ENCODE results near the gene ZYG11A. TPM values are rescaled to one million over a fixed set of nuclear protein-coding genes. Genes with fewer than 3 reads are reported as not detected.

The ZYG11A gene
- total RNA-seq, 1 donor from 2014 or later: 0.62 TPM

DNA sequence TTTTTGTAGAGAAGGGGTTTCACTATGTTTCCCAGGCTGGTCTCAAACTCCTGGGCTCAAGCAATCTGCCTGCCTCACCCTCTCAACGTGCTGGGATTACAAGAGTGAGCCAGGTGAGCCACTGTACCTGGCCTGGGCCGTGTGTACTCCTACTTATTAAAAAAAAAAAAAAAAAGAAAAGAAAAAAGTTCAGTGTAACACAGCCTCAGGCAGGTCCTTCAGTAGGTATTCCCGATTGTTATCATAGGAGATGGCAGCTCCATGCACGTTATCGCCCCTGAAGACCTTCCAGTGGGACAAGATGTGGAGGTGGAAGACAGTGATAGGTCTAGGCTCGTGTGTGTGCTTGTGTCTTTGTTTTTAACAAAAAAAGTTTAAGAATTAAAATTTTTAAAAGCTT lies 75.6 kb downstream of the ZYG11A start:
- no peak for DNase-seq

DNA sequence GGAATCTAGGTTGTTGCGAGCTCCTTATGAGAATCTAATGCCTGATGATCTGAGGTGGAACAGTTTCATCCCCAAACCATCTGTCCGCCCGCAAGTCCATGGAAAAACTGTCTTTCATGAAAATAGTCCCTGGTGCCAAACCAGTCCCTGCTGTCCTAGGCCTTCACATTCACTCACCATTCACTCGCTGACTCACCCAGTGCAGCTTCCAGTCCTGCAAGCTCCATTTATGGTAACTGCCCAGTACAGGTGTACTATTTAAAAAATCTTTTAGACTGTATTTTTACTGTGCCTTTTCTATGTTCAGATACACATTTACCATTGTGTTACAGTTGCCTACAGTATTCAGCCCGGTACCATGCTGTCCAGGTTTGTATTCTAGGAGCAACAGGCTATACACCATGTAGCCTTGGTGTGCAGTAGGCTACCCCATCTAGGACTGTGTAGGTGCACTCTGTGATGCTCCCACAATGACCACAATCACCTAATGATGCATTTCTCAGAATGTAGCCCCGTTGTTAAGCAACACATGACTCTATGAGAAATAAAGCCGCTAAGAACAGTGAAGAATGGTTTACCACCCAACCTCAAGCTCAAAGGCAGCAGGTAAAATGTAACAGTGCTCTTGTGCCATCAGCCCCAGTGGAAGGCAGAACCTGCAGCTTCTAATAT lies 76.6 kb downstream of the ZYG11A start:
- no peak for DNase-seq

DNA sequence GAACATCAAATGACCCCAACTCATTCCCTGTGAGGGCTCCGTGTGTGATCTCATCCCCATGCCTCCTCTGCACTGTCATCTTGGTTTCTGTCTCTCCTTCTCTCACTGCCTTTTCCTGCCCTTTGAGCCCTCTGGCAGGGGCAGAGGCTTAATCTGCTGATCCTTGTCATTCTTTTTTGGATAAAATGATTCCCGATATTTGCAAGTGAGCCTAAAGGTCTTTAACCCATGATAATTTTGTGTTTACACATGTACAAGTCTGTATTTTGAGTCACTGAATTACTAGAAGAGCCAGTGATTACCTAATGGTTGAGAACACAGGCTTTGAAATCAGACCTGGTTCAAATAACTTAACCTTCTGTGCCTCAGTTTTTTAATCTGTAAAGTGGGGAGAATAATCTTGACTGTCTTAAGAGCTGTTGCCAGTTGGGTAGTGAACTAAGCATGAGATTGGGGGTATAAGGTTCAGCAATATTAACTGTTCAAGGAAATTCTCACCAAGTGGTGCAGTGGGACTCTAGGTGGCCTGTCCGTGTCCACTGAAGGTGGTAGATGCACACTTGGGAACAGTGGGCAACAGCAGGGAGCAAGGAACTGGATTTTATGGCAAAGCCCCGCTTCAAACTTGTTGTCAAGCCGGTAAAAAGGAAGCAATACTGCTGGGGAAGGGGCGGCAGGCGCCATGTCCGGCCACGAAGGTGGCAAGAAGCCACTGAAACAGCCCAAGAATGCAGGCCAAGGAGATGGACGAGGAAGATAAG lies 77.3 kb downstream of the ZYG11A start:
- no peak for DNase-seq

DNA sequence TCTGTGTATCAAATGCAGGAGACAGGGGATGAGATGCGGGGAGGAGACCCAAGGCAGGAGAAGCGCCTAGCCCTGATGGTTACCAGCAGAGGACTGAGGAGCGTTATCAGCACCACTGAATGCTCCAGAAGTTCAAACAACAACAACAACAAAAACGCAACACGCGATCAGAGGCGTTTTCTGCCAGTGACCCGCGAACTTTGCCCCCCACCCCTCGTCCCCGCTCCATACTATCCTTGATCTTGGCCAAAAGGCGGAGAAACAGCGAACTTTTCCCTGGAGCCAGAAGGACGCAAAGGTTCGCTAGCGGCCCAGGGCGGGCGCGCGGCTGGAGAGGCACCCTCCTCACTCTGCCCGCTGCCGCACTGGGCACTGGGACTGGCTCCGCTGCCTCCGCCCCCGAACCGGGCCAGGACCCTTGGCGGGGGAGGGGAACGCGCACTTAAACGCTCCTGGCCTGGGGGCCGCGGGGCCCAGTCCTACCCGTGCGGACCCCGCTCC lies 78.3 kb downstream of the ZYG11A start:
- peak; percentile 13 for DNase-seq

DNA sequence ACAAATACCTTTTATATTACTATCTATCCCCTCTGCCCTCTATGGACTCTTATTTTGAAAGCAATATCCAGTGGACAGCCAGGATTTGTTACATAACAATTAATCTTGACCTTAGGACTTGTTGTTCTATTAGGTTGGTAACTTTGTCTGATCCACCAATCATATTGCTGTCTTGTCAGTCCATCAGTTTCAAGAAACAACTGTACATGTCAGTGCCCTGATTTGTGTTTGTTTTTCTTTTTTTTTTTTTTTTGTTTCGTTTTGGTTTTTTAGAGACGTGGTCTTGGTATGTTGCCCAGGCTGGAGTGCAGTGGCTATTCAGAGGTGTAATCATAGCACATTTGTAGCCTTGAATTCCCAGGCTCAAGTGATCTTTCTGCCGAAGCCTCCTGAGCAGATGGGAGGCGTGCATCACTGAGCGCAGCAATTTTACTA lies 83.0 kb downstream of the ZYG11A start:
- no peak for DNase-seq

DNA sequence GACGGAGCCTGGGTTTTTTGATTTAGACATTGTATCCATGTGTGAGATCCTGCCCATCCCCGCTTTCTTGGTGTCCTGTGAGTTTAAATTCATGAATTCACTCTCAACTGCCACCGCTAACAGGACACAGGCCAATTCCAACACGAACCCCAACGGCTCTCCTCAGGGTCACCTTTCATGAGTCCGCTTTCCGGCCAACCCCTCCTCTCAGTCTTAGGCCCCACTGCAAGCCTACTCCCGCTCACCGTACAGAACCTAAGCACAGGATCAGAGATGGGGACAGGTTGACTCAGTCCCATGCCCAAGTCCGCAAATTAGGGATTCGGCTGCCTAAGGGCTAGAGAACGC lies 84.3 kb downstream of the ZYG11A start:
- no peak for DNase-seq

DNA sequence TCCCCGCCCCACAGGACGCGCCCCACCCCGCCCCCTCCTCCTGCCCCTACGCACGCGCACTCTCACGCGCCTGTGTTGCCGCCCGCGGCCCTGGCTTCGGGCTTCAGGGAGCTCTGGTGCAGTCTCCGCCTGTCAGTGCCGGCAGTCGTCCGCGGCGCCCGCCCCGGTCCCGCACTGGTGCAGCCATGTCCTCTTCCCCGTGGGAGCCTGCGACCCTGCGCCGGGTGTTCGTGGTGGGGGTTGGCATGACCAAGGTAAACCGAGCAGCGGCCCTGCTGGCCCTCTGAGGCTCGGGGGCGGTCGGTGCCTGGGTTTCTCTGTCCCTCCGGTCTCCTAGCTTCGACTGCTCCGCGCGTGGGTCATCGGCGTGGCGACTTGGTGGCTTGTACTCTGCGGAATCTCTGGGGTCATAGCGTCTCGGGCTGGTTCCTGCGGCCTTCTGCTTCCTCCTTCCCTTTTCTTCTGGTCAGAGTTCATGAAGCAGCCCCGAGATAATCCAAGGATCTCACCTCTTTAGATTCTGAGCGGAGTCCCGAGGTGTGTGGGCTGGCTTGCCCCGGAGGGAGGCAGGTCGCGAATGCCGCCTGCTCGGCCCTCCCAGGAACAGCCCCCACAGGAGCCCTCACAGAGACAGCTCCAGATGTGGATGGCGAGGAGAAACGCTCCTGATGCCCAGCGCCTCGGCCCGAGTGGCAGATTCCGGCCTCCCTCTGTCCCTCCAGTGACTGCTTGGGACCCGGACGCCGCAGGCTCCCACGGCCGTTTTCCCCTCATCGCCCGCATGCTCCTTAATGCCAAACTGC lies 84.9 kb downstream of the ZYG11A start, which contains the start of gene SCP2:
TSS of gene SCP2 (plus strand) at position 65 of the 803 bp plus-strand sequence. CDS start at position 186, 121 bp downstream.
- DNase-seq: peak; percentile 88

DNA sequence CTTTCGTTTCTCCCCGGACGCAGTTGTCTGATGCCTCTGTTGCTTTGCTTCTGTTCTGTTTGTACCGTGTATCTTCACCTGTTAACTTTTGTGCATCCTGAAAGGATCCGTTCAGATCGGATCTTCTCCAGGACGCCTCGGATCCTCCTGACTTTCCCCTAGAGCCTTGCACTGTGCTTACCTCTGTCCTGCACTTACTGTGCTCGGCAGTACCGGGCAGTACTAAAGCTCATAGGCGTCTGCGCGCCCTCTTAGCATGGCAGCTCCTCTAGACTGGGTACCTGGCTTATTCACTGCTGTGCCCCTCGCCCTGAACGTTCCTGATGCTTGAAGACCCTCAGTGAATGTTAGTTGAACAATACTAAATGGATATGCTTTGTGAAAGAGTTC lies 85.5 kb downstream of the ZYG11A start:
- DNase-seq: no peak

DNA sequence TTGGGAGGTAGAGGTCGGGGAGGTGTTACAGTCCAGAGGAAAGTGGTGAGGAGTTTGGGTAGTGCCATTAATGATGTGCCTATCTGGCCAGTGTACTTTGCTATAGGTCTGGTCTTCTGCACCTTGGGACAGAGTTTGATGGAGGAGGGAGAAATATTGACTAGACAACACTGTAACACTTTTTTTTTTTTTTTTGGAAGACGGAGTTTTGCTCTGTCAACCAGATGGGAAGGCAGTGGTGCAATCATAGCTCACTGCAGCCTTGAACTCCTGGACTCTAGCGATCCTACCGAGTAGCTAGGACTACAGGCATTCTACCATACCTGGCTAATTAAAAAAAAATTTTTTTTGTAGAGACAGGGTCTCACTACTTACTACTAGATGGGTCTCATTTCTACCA lies 86.5 kb downstream of the ZYG11A start:
- no peak for DNase-seq

DNA sequence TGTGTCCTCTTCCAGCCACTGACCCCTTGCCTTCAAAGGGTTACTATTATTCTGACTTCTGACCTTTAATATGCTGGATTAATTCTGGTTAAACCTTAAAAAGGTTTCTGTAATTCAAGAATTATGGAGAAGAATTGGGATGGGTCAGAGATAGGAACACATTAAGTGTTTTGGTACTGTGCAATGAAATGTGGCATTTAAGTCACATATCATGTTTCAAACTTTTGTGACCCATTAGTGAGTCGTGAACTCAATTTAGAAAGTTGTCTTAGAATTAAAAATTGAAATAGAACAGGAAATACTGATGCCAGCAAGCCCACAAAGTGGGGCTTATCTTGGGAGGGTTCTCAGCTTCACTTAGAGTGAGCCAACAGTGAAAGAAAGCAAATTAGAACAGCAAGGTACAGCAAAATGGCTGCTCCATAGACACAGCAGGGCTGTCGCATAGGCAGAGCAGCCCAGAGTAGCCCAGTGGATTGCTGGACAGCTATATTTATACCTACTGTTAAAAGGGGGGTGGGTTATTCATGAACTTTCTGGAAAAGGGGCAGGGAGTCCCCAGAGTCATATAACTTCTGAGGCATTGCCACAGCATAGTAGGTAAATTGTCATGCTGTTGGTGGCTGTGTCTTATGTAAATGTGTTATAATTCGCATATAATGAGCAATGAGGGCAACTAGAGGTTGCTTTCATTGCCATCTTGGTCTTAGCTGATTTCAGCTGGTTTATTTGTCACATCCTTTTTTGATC lies 95.0 kb downstream of the ZYG11A start:
- DNase-seq: no peak

DNA sequence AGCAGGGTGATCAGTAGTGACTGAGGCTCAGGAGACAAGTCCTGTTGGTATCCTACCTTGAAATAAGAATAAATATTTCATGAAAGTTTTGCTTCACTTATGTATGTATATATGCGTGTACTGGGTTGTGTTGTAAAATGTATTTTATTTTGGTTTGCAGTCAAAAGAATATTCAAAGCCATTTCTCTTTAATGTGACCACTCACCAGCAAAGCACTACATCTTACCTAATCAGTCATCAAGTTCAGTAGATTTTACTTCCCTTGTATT lies 95.6 kb downstream of the ZYG11A start:
- no peak for DNase-seq

DNA sequence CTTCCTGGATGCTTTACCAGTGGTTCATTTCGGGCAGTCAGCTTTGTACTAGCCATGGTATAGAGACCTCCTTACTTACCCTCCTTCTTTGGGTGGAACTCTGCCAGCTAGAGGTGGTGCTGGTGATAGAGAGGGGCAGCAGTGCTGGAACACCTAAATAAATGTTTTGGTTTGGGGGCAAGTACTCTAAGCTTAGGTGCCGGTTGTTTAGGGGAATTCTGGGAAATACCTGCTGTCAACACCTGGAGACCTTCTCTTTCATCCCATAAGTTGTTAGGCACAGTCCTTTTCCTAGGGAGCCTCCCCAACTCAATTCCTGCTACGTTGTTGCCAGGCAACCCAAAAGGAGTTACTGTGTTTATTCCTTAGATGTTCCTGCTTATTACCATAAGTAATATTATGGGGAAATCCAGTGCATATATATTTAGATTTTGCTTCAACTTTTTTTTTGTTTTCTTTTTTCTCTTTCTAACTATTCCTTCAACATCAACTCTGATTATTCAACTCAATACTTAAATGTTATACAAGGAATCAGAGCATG lies 101.4 kb downstream of the ZYG11A start:
- no peak for DNase-seq

DNA sequence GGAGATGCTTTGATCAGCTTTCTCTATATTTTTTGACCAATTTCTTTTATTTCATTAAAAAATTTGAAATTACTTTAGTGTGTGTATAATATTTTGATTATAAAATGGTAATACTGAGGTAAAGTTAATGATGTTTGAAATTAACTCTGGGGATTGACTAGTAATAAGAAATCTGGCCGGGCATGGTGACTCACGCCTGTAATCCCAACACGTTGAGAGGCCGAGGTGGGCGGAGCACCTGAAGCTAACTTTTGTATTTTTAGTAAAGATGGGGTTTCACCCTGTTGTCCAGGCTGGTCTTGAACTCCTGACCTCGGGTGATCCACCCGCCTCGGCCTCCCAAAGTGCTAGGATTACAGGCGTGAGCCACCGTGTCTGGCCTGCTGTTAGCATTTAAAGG lies 102.0 kb downstream of the ZYG11A start:
- no peak for DNase-seq

Small RNA genes within 50 kb of the gene (small RNA-seq; reads per million reads assigned to genes)
- not detected for gene AC099677.1 (ENCODE audit: low replicate concordance)
- not detected for gene AC099677.2 (ENCODE audit: low replicate concordance)
- gene MIR1273F (ENCODE audit: low replicate concordance): not detected
- not detected for gene MIR1273G (ENCODE audit: low replicate concordance)
- gene MIR5095 (ENCODE audit: low replicate concordance): not detected
- not detected for gene RNU6-969P (ENCODE audit: low replicate concordance)

Other genes starting within 250 kb of the ZYG11A start
- 138 TPM for gene GPX7, start 240.4 kb upstream of the ZYG11A start, total RNA-seq
- gene SHISAL2A, start 209.6 kb upstream of the ZYG11A start, total RNA-seq: not detected
- gene COA7, start 144.4 kb upstream of the ZYG11A start, total RNA-seq: 17.7 TPM
- 97.4 TPM for gene ZYG11B, start 116.3 kb upstream of the ZYG11A start, total RNA-seq
- 51.0 TPM for gene ECHDC2, start 79.0 kb downstream of the ZYG11A start, total RNA-seq
- 92.8 TPM for gene SCP2, start 84.5 kb downstream of the ZYG11A start, total RNA-seq
- gene PODN, start 219.5 kb downstream of the ZYG11A start, total RNA-seq: 17.1 TPM